ENCODE data around the gene MKX.

DNA sequence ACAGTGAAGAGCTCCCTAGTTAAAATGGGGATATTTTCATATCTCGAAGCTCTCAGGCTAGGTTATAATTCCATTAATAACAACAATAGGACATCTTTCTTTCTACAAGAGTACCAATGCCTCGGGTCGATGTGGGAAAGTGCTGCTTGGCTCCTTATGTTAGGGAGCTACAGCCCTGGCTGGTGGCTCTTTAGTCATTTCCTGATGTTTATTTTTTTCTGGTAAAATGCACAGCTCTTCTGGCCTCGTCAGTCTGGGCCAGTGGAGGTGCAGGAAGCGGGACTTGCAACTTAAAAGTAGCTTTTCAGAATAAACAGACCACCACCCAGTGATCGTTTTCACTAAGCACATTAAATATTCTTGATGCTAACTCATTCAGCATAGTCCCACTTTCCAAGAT lies 58.3 kb downstream of the MKX start:
- TF ChIP-seq, protein P1, sequence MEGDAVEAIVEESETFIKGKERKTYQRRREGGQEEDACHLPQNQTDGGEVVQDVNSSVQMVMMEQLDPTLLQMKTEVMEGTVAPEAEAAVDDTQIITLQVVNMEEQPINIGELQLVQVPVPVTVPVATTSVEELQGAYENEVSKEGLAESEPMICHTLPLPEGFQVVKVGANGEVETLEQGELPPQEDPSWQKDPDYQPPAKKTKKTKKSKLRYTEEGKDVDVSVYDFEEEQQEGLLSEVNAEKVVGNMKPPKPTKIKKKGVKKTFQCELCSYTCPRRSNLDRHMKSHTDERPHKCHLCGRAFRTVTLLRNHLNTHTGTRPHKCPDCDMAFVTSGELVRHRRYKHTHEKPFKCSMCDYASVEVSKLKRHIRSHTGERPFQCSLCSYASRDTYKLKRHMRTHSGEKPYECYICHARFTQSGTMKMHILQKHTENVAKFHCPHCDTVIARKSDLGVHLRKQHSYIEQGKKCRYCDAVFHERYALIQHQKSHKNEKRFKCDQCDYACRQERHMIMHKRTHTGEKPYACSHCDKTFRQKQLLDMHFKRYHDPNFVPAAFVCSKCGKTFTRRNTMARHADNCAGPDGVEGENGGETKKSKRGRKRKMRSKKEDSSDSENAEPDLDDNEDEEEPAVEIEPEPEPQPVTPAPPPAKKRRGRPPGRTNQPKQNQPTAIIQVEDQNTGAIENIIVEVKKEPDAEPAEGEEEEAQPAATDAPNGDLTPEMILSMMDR (IDR thresholded peaks at IDR 0.05), result no peak
- no peak for TF ChIP-seq POLR2A (IDR thresholded peaks at IDR 0.05)

All from thyroid gland (tissue), 4 donors.